Activated T-helper 2 cell treated with anti-CD3 and anti-CD28 coated beads, Interferon-gamma antibody, Interleukin-2, Interleukin-4, amounts not matched to agents 10 μg/mL and 5 μg/mL and 100 μg/mL, durations not matched to agents 14 hours and 24 hours and 36 hours (primary cell): ENCODE data around the gene PCDH9. TPM values are rescaled to one million over a fixed set of nuclear protein-coding genes. Genes with fewer than 3 reads are reported as not detected.

Experiments used
- DNase-seq: peaks from one replicate; pipeline ENCODE4 v3.0.0; 2021; ENCODE audit warnings: low spot score
- H3K27ac Mint-ChIP-seq: one replicate; pipeline ENCODE4 v1.8.0; 2021; ENCODE audit warnings: mixed read lengths
- H3K27me3 Mint-ChIP-seq: one replicate; pipeline ENCODE4 v1.8.0; 2021; ENCODE audit warnings: low read depth, mixed read lengths
- H3K36me3 Mint-ChIP-seq: one replicate; pipeline ENCODE4 v1.8.0; 2021; ENCODE audit warnings: low read depth, mixed read lengths
- H3K4me1 Mint-ChIP-seq: one replicate; pipeline ENCODE4 v1.8.0; 2021; ENCODE audit warnings: low read depth, mixed read lengths
- H3K4me3 Mint-ChIP-seq: one replicate; pipeline ENCODE4 v1.8.0; 2021; ENCODE audit warnings: low read depth, mild to moderate bottlenecking, moderate library complexity, mixed read lengths
- H3K9me3 Mint-ChIP-seq: one replicate; pipeline ENCODE4 v1.8.0; 2021; ENCODE audit warnings: mixed read lengths
- intact Hi-C: fragments of 100-400 bp; cut with micrococcal nuclease; formaldehyde crosslinking; loops from one replicate; pipeline ENCODE4 v1.15.1; 2023
- total RNA-seq: library from RNA; stranded (reverse); gene quantifications from 2 replicates; pipeline ENCODE4 v1.2.3, GENCODE V29; 2022

PCDH9 gene
- total RNA-seq, 1 donor from 2014 or later: 0.18 TPM

GRCh38 chr13:67183151-67183550, 47.0 kb downstream of the PCDH9 start:
- no peak for DNase-seq
- intact Hi-C loops: no loop called here
- no peaks in the 10 kb centered on the region for H3K27me3 Mint-ChIP-seq
- no peaks in the 10 kb centered on the region for H3K36me3 Mint-ChIP-seq
- no peaks in the 10 kb centered on the region for H3K9me3 Mint-ChIP-seq
- H3K4me1 Mint-ChIP-seq: no peaks in the 10 kb centered on the region
- no peak overlapping the region for H3K4me3 Mint-ChIP-seq
- H3K27ac Mint-ChIP-seq: no peak overlapping the region

- intact Hi-C loops: no loop called here
- Mint-ChIP-seq H3K36me3 (no peaks in the 10 kb centered on the region), H3K4me3 (no peak overlapping the region), H3K4me1 (no peaks in the 10 kb centered on the region), H3K9me3 (no peaks in the 10 kb centered on the region), H3K27ac (no peak overlapping the region), H3K27me3 (no peaks in the 10 kb centered on the region)
- no peak for DNase-seq
Observed at GRCh38 chr13:67175836-67176459, 54.2 kb downstream of the PCDH9 start.

- H3K27ac Mint-ChIP-seq: no peak overlapping the region
- intact Hi-C loops: no loop called here
- H3K4me3 Mint-ChIP-seq: no peak overlapping the region
- H3K9me3 Mint-ChIP-seq: no peaks in the 10 kb centered on the region
- DNase-seq: no peak
- no peaks in the 10 kb centered on the region for H3K27me3 Mint-ChIP-seq
- H3K36me3 Mint-ChIP-seq: no peaks in the 10 kb centered on the region
- no peaks in the 10 kb centered on the region for H3K4me1 Mint-ChIP-seq
Observed at GRCh38 chr13:67168384-67168783, 61.8 kb downstream of the PCDH9 start.

GRCh38 chr13:67167420-67167819, 62.7 kb downstream of the PCDH9 start:
- intact Hi-C loops: no loop called here
- Mint-ChIP-seq H3K27me3 (no peaks in the 10 kb centered on the region), H3K27ac (no peak overlapping the region), H3K4me3 (no peak overlapping the region), H3K4me1 (no peaks in the 10 kb centered on the region), H3K9me3 (no peaks in the 10 kb centered on the region), H3K36me3 (no peaks in the 10 kb centered on the region)
- DNase-seq: no peak

- Mint-ChIP-seq H3K9me3 (no peaks in the 10 kb centered on the region), H3K27me3 (no peaks in the 10 kb centered on the region), H3K4me1 (no peaks in the 10 kb centered on the region), H3K36me3 (no peaks in the 10 kb centered on the region), H3K27ac (no peak overlapping the region), H3K4me3 (no peak overlapping the region)
- no peak for DNase-seq
- intact Hi-C loops: no loop called here
Observed at GRCh38 chr13:67161176-67161575, 69.0 kb downstream of the PCDH9 start.

GRCh38 chr13:67158903-67159302, 71.2 kb downstream of the PCDH9 start:
- Mint-ChIP-seq H3K4me1 (no peaks in the 10 kb centered on the region), H3K4me3 (no peak overlapping the region), H3K36me3 (no peaks in the 10 kb centered on the region), H3K27me3 (no peaks in the 10 kb centered on the region), H3K27ac (no peak overlapping the region), H3K9me3 (no peaks in the 10 kb centered on the region)
- intact Hi-C loops: no loop called here
- no peak for DNase-seq

- Mint-ChIP-seq H3K27ac (no peak overlapping the region), H3K27me3 (no peaks in the 10 kb centered on the region), H3K4me3 (no peak overlapping the region), H3K4me1 (no peaks in the 10 kb centered on the region), H3K9me3 (no peaks in the 10 kb centered on the region), H3K36me3 (no peaks in the 10 kb centered on the region)
- DNase-seq: no peak
- intact Hi-C loops: no loop called here
Observed at GRCh38 chr13:67156723-67157060, 73.4 kb downstream of the PCDH9 start.

- intact Hi-C loops: no loop called here
- DNase-seq: no peak
- Mint-ChIP-seq H3K4me3 (no peak overlapping the region), H3K4me1 (no peaks in the 10 kb centered on the region), H3K36me3 (no peaks in the 10 kb centered on the region), H3K27ac (no peak overlapping the region), H3K27me3 (no peaks in the 10 kb centered on the region), H3K9me3 (no peaks in the 10 kb centered on the region)
Observed at GRCh38 chr13:67155898-67156722, 74.0 kb downstream of the PCDH9 start.

- no peak for DNase-seq
- H3K4me1 Mint-ChIP-seq: no peaks in the 10 kb centered on the region
- H3K9me3 Mint-ChIP-seq: no peaks in the 10 kb centered on the region
- no peak overlapping the region for H3K4me3 Mint-ChIP-seq
- H3K27ac Mint-ChIP-seq: no peak overlapping the region
- no peaks in the 10 kb centered on the region for H3K36me3 Mint-ChIP-seq
- no peaks in the 10 kb centered on the region for H3K27me3 Mint-ChIP-seq
- intact Hi-C loops: no loop called here
Observed at GRCh38 chr13:67152085-67152484, 78.1 kb downstream of the PCDH9 start.

- intact Hi-C loops: no loop called here
- Mint-ChIP-seq H3K4me1 (no peaks in the 10 kb centered on the region), H3K9me3 (no peaks in the 10 kb centered on the region), H3K36me3 (no peaks in the 10 kb centered on the region), H3K27ac (no peak overlapping the region), H3K27me3 (no peaks in the 10 kb centered on the region), H3K4me3 (no peak overlapping the region)
- no peak for DNase-seq
Observed at GRCh38 chr13:67151652-67152051, 78.5 kb downstream of the PCDH9 start.

GRCh38 chr13:67150608-67151007, 79.5 kb downstream of the PCDH9 start:
- Mint-ChIP-seq H3K4me3 (no peak overlapping the region), H3K4me1 (no peaks in the 10 kb centered on the region), H3K27ac (no peak overlapping the region), H3K27me3 (no peaks in the 10 kb centered on the region), H3K9me3 (no peaks in the 10 kb centered on the region), H3K36me3 (no peaks in the 10 kb centered on the region)
- no peak for DNase-seq
- intact Hi-C loops: no loop called here

- no peaks in the 10 kb centered on the region for H3K27me3 Mint-ChIP-seq
- no peak overlapping the region for H3K27ac Mint-ChIP-seq
- no peaks in the 10 kb centered on the region for H3K9me3 Mint-ChIP-seq
- H3K4me3 Mint-ChIP-seq: no peak overlapping the region
- no peaks in the 10 kb centered on the region for H3K4me1 Mint-ChIP-seq
- DNase-seq: no peak
- no peaks in the 10 kb centered on the region for H3K36me3 Mint-ChIP-seq
- intact Hi-C loops: no loop called here
Observed at GRCh38 chr13:67148161-67148571, 82.0 kb downstream of the PCDH9 start.

GRCh38 chr13:67147342-67148133, 82.6 kb downstream of the PCDH9 start:
- intact Hi-C loops: no loop called here
- H3K9me3 Mint-ChIP-seq: no peaks in the 10 kb centered on the region
- no peak for DNase-seq
- no peaks in the 10 kb centered on the region for H3K4me1 Mint-ChIP-seq
- no peaks in the 10 kb centered on the region for H3K36me3 Mint-ChIP-seq
- H3K27me3 Mint-ChIP-seq: no peaks in the 10 kb centered on the region
- H3K4me3 Mint-ChIP-seq: no peak overlapping the region
- no peak overlapping the region for H3K27ac Mint-ChIP-seq
